ENCODE results near the gene DTL.

DNA sequence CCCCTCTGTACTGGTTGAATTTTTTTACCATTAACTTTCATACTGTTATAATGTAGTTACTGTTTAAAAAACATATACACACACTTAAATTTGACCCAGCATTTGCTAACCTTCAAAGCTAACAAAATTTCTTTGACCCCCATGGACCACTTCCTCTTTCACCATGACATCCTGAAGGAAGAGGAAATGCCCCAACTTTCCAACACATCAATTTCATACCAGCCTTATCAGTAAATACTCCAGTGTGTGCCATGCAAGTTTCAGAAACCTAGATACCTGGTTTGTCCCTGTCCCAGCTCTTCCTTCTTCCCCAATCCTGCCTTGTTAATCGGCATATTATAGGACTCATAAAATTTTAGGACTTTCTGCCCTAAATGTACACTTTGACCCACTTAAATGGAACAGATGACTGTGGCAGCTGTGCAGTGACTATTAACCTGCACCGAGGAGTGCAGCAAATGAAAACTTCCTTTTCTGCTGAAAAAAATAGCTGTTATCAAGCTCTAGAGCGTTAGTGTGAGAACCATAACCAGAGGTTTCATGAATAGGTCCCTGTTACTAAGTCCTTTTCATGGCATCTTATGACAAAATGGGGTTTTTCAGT, 54.1 kb downstream of the DTL start:
- TF ChIP-seq POLR2AphosphoS5 (IDR thresholded peaks at IDR 0.05; ENCODE audit: low read depth, low read length) (no peak), TAF1 (IDR thresholded peaks at IDR 0.05; ENCODE audit: low read depth, low read length) (no peak), POLR2A (IDR thresholded peaks at IDR 0.05; ENCODE audit: low read depth, low read length) (no peak), PAX5 (IDR thresholded peaks at IDR 0.05; ENCODE audit: insufficient read depth, low read length, severe bottlenecking) (no peak), SPI1 (IDR thresholded peaks at IDR 0.05; ENCODE audit: low read depth, low read length) (peak; percentile 94)

Measured in GM12891 (cell line).